Measurements from ENCODE around the gene DIP2C. TPM values are rescaled to one million over a fixed set of nuclear protein-coding genes. Genes with fewer than 3 reads are reported as not detected.

DIP2C gene
- total and polyA plus RNA-seq, 2 donors (not counting 1 experiment from before 2014, with no cell fraction given), result 1.3 to 1.9 TPM

- DNase-seq (no peak), ATAC-seq (ENCODE audit: low read depth) (no peak)
- Histone ChIP-seq H3K79me2 (ENCODE audit: control insufficient read depth, insufficient read depth, low read length) (no peaks in the 10 kb centered on the region), H3K4me3 (ENCODE audit: control extremely low read depth in 1 of 5, extremely low read depth in 1 of 5, insufficient read depth in 1 of 5, low read depth in 2 of 5, low read length in 4 of 5) (no peak overlapping the region), H2AFZ (ENCODE audit: insufficient read depth, low read depth, low read length, poor library complexity, severe bottlenecking) (no peak overlapping the region), H3K4me1 (ENCODE audit: control insufficient read depth in 2 of 2, insufficient read depth in 2 of 2, low read length in 2 of 2) (no peaks in the 10 kb centered on the region), H3K36me3 (replicated peaks in 1 of 2; ENCODE audit: control extremely low read depth in 1 of 2, control insufficient read depth in 1 of 2, extremely low read depth in 1 of 2, insufficient read depth in 2 of 2, low read length in 1 of 2) (no peaks in the 10 kb centered on the region), H3K9ac (ENCODE audit: low read length) (no peak overlapping the region), H3K9me3 (ENCODE audit: control extremely low read depth in 1 of 3, control insufficient read depth in 2 of 3, insufficient read depth in 1 of 3, low read length in 2 of 3) (peaks cover 0 to 6% (median 0%) of the 10 kb centered on the region in 3 donors), H3K27ac (ENCODE audit: low read length in 2 of 2) (no peak overlapping the region), H3K4me2 (replicated peaks; ENCODE audit: low read depth, low read length, poor library complexity, severe bottlenecking) (no peak overlapping the region), H4K20me1 (ENCODE audit: control insufficient read depth, insufficient read depth, low read length, poor library complexity, severe bottlenecking) (no peaks in the 10 kb centered on the region), H3K27me3 (replicated peaks in 1 of 4; ENCODE audit: control extremely low read depth in 1 of 4, control insufficient read depth in 3 of 4, insufficient read depth in 4 of 4, low read length in 3 of 4) (peaks cover 0 to 32% (median 9%) of the 10 kb centered on the region in 4 experiments)
- Mint-ChIP-seq H3K27ac (no peak overlapping the region), H3K4me1 (no peaks in the 10 kb centered on the region), H3K4me3 (no peak overlapping the region), H3K27me3 (peaks cover 32% of the 10 kb centered on the region), H3K9me3 (ENCODE audit: insufficient read depth) (no peaks in the 10 kb centered on the region)
- POLR2A ChIA-PET, result no interaction called here
- TF ChIP-seq EZH2 (IDR thresholded peaks at IDR 0.05; ENCODE audit: borderline replicate concordance, insufficient read depth, low read depth, low read length, poor library complexity, severe bottlenecking) (no peak), CTCF (IDR thresholded peaks at IDR 0.05) (no peak)
- intact Hi-C loops (cut with micrococcal nuclease), result no loop called here
- CTCF ChIA-PET, result no interaction called here
- 93% methylated on average over 41 of the region's 46 CpGs for WGBS (ENCODE audit: insufficient coverage)
These were observed 62.2 kb downstream of the DIP2C start for GRCh38 chr10:627032-627992.
